GM13976 (cell line): ENCODE data around the gene TTLL4.

Experiments used
- DNase-seq: peaks from one replicate; pipeline ENCODE4 v3.0.0; 2012; ENCODE audit warnings: low spot score
- CTCF ChIP-seq: IDR thresholded peaks from 2 replicates; pipeline ENCODE4 v1.5.1; 2012; ENCODE audit warnings: borderline replicate concordance, mild to moderate bottlenecking; ENCODE audit not compliant: insufficient read depth; ENCODE audit errors: extremely low read depth, missing control alignments, control extremely low read depth
- in situ Hi-C: fragments of 300-500 bp; cut with MboI; formaldehyde crosslinking; loops from one replicate; pipeline ENCODE4 v1.12.0; 2022; ENCODE audit warnings: low sequenced_read_pairs, mixed read lengths, inconsistent platforms; ENCODE audit not compliant: unreplicated experiment

The TTLL4 gene

GRCh38 chr2:218788529-218789255 lies 78.1 kb downstream of the TTLL4 start:
- TF ChIP-seq CTCF = no peak
- no peak for DNase-seq
- in situ Hi-C loops = no loop called here

GRCh38 chr2:218792433-218792832 lies 81.8 kb downstream of the TTLL4 start:
- in situ Hi-C loops = no loop called here

GRCh38 chr2:218796691-218797090 lies 86.1 kb downstream of the TTLL4 start:
- TF ChIP-seq CTCF = no peak
- in situ Hi-C loops = no loop called here
- DNase-seq = no peak

More at GRCh38 chr2:218792433-218792832, 81.8 kb downstream of the TTLL4 start:
- TF ChIP-seq CTCF = no peak
- no peak for DNase-seq

- no peak for DNase-seq
- no peak for TF ChIP-seq CTCF
- in situ Hi-C loops = no loop called here
Observed at GRCh38 chr2:218798767-218799504, 88.3 kb downstream of the TTLL4 start.

- no peak for TF ChIP-seq CTCF
- no peak for DNase-seq
- in situ Hi-C loops = no loop called here
Observed at GRCh38 chr2:218799990-218800389, 89.4 kb downstream of the TTLL4 start.

GRCh38 chr2:218802386-218802994 lies 91.9 kb downstream of the TTLL4 start:
- DNase-seq = no peak
- no peak for TF ChIP-seq CTCF
- in situ Hi-C loops = no loop called here
